Neural cell (in vitro differentiated cells): ENCODE measurements around the gene MEIS1.

ENCODE experiments used
- CTCF ChIP-seq: fragments of 450-650 bp; IDR thresholded peaks from 2 replicates; pipeline ENCODE4 v1.5.1; 2014; ENCODE audit warnings: antibody characterized with exemption, mild to moderate bottlenecking, moderate library complexity; ENCODE audit not compliant: poor library complexity, severe bottlenecking
- POLR2AphosphoS5 ChIP-seq: IDR thresholded peaks from 2 replicates; pipeline ENCODE4 v1.6.1; 2012
- RAD21 ChIP-seq: fragments of 450-650 bp; conservative IDR thresholded peaks from 2 replicates; pipeline ENCODE4 v1.6.1; 2014; ENCODE audit warnings: antibody characterized with exemption, mild to moderate bottlenecking, moderate library complexity

DNA sequence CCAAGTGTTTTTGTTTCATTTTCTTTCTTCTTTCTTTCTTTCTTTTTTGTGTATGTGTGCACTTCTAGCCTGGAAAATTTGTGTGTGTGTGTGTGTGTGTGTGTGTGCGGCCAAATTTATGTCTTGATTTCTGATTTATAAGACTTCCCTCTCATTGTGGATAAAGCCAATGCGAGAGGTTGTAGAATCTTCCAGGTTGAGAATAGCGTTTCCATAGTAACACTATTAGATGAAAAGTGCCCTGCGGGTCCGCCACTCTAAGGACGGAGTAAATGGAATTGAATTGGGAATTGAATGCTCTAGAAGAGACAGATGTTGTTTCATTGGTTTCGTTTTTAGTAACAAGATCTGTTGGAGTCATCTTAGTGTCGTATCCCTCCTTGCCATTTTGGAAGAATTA is 81.6 kb downstream of the MEIS1 start:
- TF ChIP-seq CTCF (no peak), RAD21 (no peak), POLR2AphosphoS5 (no peak)
